GM18507 (cell line): ENCODE measurements around the gene FFAR4.

Source experiments
- DNase-seq: peaks from one replicate; pipeline ENCODE4 v3.0.0; 2011; ENCODE audit warnings: low read depth; ENCODE audit not compliant: insufficient read length; ENCODE audit errors: extremely low spot score
- FAIRE-seq: peaks from 2 replicates; lab custom pipeline; 2011; peaks lifted over from hg19 to GRCh38; lab: Jason Lieb, UNC

The FFAR4 gene

GRCh38 chr10:93568105-93568390 is 1.6 kb downstream of the FFAR4 start:
- no peak for DNase-seq
- FAIRE-seq: no peak

GRCh38 chr10:93570383-93570782 is 3.9 kb downstream of the FFAR4 start:
- FAIRE-seq: no peak
- no peak for DNase-seq

- no peak for DNase-seq
- no peak for FAIRE-seq
Measured at GRCh38 chr10:93572606-93573005, 6.1 kb downstream of the FFAR4 start.

GRCh38 chr10:93573051-93573909 is 6.8 kb downstream of the FFAR4 start:
- FAIRE-seq (no peak), DNase-seq (no peak)

- no peak for FAIRE-seq
- no peak for DNase-seq
Measured at GRCh38 chr10:93573924-93574323, 7.5 kb downstream of the FFAR4 start.

GRCh38 chr10:93576888-93577287 is 10.4 kb downstream of the FFAR4 start:
- no peak for DNase-seq
- FAIRE-seq: no peak

GRCh38 chr10:93577565-93577964 is 11.1 kb downstream of the FFAR4 start:
- FAIRE-seq (no peak), DNase-seq (no peak)

GRCh38 chr10:93579089-93579488 is 12.6 kb downstream of the FFAR4 start:
- FAIRE-seq: no peak
- DNase-seq: no peak

GRCh38 chr10:93579985-93580711 is 13.7 kb downstream of the FFAR4 start:
- DNase-seq: no peak
- FAIRE-seq: no peak

GRCh38 chr10:93580828-93581227 is 14.4 kb downstream of the FFAR4 start:
- no peak for FAIRE-seq
- DNase-seq: no peak

GRCh38 chr10:93584445-93584844 is 18.0 kb downstream of the FFAR4 start:
- no peak for FAIRE-seq
- no peak for DNase-seq

- DNase-seq: no peak
- no peak for FAIRE-seq
Measured at GRCh38 chr10:93589648-93590562, 23.4 kb downstream of the FFAR4 start.

GRCh38 chr10:93590638-93591037 is 24.2 kb downstream of the FFAR4 start:
- FAIRE-seq (no peak), DNase-seq (no peak)

GRCh38 chr10:93591065-93591808 is 24.8 kb downstream of the FFAR4 start:
- DNase-seq (no peak), FAIRE-seq (no peak)

GRCh38 chr10:93593254-93593653 is 26.8 kb downstream of the FFAR4 start:
- DNase-seq: no peak
- no peak for FAIRE-seq

GRCh38 chr10:93593749-93594148 is 27.3 kb downstream of the FFAR4 start:
- DNase-seq (no peak), FAIRE-seq (no peak)

- no peak for DNase-seq
- FAIRE-seq: no peak
Measured at GRCh38 chr10:93594518-93594917, 28.1 kb downstream of the FFAR4 start.

- FAIRE-seq: no peak
- DNase-seq: no peak
Measured at GRCh38 chr10:93595378-93596161, 29.1 kb downstream of the FFAR4 start.

- FAIRE-seq (no peak), DNase-seq (no peak)
Measured at GRCh38 chr10:93596539-93596938, 30.1 kb downstream of the FFAR4 start.
